GM10248 (cell line): ENCODE measurements around the gene ELFN1.

ENCODE experiments used
- CTCF ChIA-PET: fragments of 300-600 bp; sonication (Branson Sonifier 250); formaldehyde crosslinking; extraction: SDS; loops from one replicate; lab custom pipeline; 2021; ENCODE audit warnings: antibody characterized with exemption; lab: Yijun Ruan, JAX
- POLR2A ChIA-PET: fragments of 350-650 bp; sonication (Branson Sonifier 250); formaldehyde crosslinking; extraction: SDS; loops from one replicate; lab custom pipeline; 2020; ENCODE audit warnings: antibody characterized with exemption; lab: Yijun Ruan, JAX
- DNase-seq: peaks from one replicate; pipeline ENCODE4 v3.0.0; 2012; ENCODE audit errors: extremely low spot score
- TF ChIP-seq, protein P1 (sequence below): IDR thresholded peaks from 2 replicates; pipeline ENCODE4 v1.5.1; 2012; ENCODE audit warnings: mild to moderate bottlenecking, low read depth; ENCODE audit errors: extremely low read depth, missing control alignments, control extremely low read depth

The ELFN1 gene

DNA sequence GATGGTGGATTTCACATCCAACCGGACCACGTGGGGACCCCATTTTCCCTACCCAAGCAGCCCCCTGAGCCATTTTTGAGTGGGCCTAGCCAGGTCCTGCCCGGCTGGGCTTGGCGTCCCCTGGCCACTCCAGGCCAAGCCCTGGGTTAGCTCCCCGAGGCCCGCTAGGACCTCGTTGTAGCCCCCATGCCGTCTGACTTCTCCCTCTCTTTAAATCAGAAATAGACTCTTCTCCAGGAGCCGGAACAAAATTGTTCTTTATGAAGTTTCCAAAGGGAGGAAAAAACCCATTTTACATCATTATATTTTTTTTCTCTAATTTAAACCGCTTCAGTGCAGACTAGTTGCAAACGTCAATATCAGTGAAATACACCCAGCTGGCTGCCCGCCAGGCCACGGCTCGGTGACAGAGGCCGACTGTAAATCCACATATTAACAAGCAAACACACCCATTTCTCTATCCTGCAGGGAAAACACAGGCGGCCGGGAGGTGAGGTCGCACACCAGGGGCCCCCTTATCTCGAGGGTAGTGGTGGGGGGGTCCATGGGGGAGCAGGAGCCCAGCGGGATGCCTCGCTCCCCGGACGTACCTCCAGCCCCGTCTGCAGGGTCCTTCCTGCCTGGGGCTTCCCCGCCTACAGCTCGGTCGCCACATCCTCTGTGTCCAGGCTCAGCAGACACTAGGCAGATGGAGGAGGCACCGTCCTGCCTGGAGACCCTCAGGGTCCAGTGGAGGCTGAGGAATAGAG, 72.7 kb downstream of the ELFN1 start:
- ChIA-PET CTCF (no interaction called here), POLR2A (no interaction called here)
- TF ChIP-seq, protein P1, sequence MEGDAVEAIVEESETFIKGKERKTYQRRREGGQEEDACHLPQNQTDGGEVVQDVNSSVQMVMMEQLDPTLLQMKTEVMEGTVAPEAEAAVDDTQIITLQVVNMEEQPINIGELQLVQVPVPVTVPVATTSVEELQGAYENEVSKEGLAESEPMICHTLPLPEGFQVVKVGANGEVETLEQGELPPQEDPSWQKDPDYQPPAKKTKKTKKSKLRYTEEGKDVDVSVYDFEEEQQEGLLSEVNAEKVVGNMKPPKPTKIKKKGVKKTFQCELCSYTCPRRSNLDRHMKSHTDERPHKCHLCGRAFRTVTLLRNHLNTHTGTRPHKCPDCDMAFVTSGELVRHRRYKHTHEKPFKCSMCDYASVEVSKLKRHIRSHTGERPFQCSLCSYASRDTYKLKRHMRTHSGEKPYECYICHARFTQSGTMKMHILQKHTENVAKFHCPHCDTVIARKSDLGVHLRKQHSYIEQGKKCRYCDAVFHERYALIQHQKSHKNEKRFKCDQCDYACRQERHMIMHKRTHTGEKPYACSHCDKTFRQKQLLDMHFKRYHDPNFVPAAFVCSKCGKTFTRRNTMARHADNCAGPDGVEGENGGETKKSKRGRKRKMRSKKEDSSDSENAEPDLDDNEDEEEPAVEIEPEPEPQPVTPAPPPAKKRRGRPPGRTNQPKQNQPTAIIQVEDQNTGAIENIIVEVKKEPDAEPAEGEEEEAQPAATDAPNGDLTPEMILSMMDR = no peak
- DNase-seq = peak; percentile 74

DNA sequence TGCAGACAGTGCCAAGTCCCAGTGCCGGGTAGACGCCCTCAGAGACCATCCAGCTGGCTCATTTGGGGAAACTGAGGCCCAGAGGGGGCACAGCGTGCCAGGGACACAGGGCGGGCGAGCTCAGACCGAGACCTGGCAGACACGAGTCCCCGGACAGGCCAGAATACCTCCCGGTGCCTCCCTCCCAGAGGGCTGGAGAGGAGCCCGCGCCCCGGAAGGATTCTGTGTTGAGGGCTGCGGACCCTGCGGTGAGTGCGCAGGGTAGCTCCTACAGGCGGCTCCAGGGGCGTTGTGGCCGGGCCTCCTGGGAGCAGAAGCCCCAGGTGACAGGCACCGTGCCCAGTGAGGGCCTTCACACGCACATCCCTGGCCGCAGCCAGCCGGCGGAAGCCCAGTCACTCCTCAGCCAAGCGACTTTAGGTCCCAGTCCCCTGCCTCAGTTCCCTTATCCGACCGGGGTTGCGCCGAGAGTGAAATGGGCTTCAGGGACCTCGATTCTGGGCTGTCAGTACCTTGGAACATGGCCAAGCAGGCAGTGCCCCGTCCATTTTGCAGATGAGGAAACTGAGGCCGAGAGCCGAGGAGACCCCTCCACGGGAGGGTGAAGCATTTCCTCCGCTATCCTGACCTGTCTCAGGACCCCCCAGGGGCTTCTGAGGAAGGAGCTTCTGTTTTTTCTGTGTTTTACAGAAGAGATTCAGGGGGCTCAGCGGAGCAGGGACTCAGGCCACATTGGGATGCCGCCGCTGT, 73.6 kb downstream of the ELFN1 start:
- ChIA-PET CTCF (no interaction called here), POLR2A (no interaction called here)
- TF ChIP-seq, protein P1 = no peak
- no peak for DNase-seq

DNA sequence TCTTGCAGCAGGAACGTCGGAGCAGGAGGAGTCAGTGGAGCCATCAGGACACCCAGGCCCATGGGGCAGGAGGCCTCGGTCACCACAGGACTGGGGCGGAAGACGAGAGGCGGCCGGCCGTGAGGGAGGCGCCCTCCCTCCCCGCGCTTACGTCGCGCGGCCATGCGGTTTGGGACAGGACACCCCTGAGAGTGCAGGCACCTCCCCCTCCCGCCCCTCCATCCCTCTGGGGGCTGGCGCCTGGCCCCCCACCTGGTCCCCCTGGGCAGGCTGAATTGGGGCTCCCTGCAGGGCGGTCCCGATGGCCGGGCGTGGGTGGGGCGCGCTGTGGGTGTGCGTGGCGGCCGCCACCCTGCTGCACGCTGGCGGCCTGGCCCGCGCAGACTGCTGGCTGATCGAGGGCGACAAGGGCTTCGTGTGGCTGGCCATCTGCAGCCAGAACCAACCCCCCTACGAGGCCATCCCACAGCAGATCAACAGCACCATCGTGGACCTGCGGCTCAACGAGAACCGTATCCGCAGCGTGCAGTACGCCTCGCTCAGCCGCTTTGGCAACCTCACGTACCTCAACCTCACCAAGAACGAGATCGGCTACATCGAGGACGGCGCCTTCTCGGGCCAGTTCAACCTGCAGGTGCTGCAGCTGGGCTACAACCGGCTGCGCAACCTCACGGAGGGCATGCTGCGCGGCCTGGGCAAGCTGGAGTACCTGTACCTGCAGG, 74.4 kb downstream of the ELFN1 start:
- POLR2A ChIA-PET = no interaction called here
- CTCF ChIA-PET = no interaction called here
- no peak for DNase-seq
- TF ChIP-seq, protein P1 = no peak

DNA sequence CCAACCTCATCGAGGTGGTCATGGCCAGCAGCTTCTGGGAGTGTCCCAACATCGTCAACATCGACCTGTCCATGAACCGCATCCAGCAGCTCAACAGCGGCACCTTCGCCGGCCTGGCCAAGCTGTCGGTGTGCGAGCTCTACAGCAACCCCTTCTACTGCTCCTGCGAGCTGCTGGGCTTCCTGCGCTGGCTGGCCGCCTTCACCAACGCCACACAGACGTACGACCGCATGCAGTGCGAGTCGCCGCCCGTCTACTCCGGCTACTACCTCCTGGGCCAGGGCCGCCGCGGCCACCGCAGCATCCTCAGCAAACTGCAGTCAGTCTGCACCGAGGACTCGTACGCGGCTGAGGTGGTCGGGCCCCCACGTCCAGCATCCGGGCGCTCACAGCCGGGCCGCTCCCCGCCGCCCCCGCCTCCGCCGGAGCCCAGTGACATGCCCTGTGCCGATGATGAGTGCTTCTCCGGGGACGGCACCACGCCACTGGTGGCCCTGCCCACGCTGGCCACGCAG, 75.0 kb downstream of the ELFN1 start:
- CTCF ChIA-PET = no interaction called here
- POLR2A ChIA-PET = no interaction called here
- DNase-seq = no peak
- TF ChIP-seq, protein P1 = no peak

DNA sequence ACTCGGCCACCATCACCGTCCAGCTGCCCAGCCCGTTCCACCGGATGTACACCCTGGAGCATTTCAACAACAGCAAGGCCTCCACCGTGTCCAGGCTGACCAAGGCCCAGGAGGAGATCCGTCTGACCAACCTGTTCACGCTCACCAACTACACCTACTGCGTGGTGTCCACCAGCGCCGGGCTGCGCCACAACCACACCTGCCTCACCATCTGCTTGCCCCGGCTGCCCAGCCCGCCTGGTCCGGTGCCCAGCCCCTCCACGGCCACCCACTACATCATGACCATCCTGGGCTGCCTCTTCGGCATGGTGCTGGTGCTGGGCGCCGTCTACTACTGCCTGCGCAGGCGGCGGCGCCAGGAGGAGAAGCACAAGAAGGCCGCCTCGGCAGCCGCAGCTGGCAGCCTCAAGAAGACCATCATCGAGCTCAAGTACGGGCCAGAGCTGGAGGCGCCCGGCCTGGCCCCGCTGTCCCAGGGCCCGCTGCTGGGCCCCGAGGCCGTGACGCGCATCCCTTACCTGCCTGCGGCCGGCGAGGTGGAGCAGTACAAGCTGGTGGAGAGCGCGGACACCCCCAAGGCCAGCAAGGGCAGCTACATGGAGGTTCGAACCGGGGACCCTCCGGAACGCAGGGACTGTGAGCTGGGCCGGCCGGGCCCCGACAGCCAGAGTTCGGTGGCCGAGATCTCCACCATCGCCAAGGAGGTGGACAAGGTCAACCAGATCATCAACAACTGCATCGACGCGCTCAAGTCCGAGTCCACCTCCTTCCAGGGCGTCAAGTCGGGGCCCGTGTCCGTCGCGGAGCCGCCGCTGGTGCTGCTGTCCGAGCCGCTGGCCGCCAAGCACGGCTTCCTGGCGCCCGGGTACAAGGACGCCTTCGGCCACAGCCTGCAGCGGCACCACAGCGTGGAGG, 75.8 kb downstream of the ELFN1 start:
- CTCF ChIA-PET = no interaction called here
- POLR2A ChIA-PET = no interaction called here
- no peak for DNase-seq
- TF ChIP-seq, protein P1 = no peak
